Neural progenitor cell (in vitro differentiated cells): ENCODE results near the gene PGA4.
"Not testable (repeated sequence)": the region's sequence is repeated elsewhere in the genome, so short reads cannot be mapped to it uniquely, and the experiment has no call there.

Source experiments
- CTCF ChIP-seq: fragments of 200-600 bp; sonication (generic); IDR thresholded peaks from 2 replicates; pipeline ENCODE4 v1.5.1; 2017; ENCODE audit warnings: antibody characterized with exemption, mild to moderate bottlenecking
- EZH2 ChIP-seq: fragments of 200-600 bp; sonication (generic); IDR thresholded peaks from 2 replicates; pipeline ENCODE4 v1.6.1; 2017; ENCODE audit warnings: antibody characterized with exemption, mild to moderate bottlenecking, moderate library complexity
- EZH2phosphoT487 ChIP-seq: fragments of 200-600 bp; sonication (generic); IDR thresholded peaks from 2 replicates; pipeline ENCODE4 v1.6.1; 2017; ENCODE audit warnings: antibody characterized with exemption

GRCh38 chr11:61222692-61223091, 545 bp downstream of the PGA4 start:
- not testable (repeated sequence) for TF ChIP-seq CTCF, EZH2phosphoT487, EZH2
